K562 (cell line): ENCODE measurements around the gene GMDS. TPM values are rescaled to one million over a fixed set of nuclear protein-coding genes. Genes with fewer than 3 reads are reported as not detected.

Experiments used
- ATAC-seq: fragments of 200-7000 bp; cut with Tn5 transposase; 3 replicates; pipeline ENCODE4 v1.9.1; 2020; ENCODE audit warnings: moderate library complexity
- BruUV-seq: library from RNA; stranded (reverse); fragments of 400-500 nt; replicated peaks from 2 replicates; lab custom pipeline; 2021; lab: Mats Ljungman, UMichigan
- CTCF ChIA-PET: fragments of 300-600 bp; formaldehyde crosslinking; extraction: SDS; loops from one replicate; lab custom pipeline; 2021; ENCODE audit warnings: low intra/inter-chr PET ratio; lab: Yijun Ruan, JAX
- POLR2A ChIA-PET: fragments of 300-600, 350-650 bp; sonication (Branson Sonifier 250); formaldehyde crosslinking; extraction: SDS; loops from one replicate; lab custom pipeline; 2021; ENCODE audit warnings: antibody characterized with exemption, inconsistent platforms; lab: Yijun Ruan, JAX
- DNase-seq, 4 experiments: peaks; one replicate each; pipeline versions ENCODE4 v3.0.0 to v3.0.0-alpha.2; 2011 to 2018; ENCODE audit warnings: low spot score in 3 of 4, mixed read lengths in 3 of 4; ENCODE audit errors: extremely low read depth in 1 of 4
- FAIRE-seq: peaks from 2 replicates; lab custom pipeline; 2011; peaks lifted over from hg19 to GRCh38; lab: Jason Lieb, UNC
- H2AFZ ChIP-seq: 2 replicates; pipeline ENCODE4 v1.6.0; 2011; ENCODE audit warnings: low read depth, low read length, control low read depth, inconsistent platforms
- H3K27ac ChIP-seq: fragments of 200-600 bp; 3 replicates; pipeline ENCODE4 v1.8.0; 2011; ENCODE audit warnings: low read depth, mild to moderate bottlenecking, control low read depth, inconsistent platforms, low read length, moderate library complexity, mixed read lengths; ENCODE audit errors: extremely low read depth
- H3K27me3 ChIP-seq, 2 experiments: fragments of 300-600 bp in 1 of 2; 2 replicates in 1 of 2; 3 replicates in 1 of 2; pipeline versions ENCODE4 v1.6.0 to v1.8.0; 2011; ENCODE audit warnings: inconsistent platforms in 2 of 2, low read length in 2 of 2, mild to moderate bottlenecking in 1 of 2, mixed read lengths in 1 of 2, moderate library complexity in 1 of 2; ENCODE audit not compliant: control insufficient read depth in 2 of 2, insufficient read depth in 2 of 2
- H3K36me3 ChIP-seq: fragments of 300-600 bp; 3 replicates; pipeline ENCODE4 v1.8.0; 2011; ENCODE audit warnings: mild to moderate bottlenecking, low read length, inconsistent platforms; ENCODE audit not compliant: control insufficient read depth, insufficient read depth
- H3K4me1 ChIP-seq, 2 experiments: fragments of 200-600 bp in 1 of 2; replicated peaks in 1 of 2; 2 replicates in 1 of 2; 3 replicates in 1 of 2; pipeline versions ENCODE4 v1.5.1 to v1.8.0; 2011; ENCODE audit warnings: inconsistent platforms in 2 of 2, low read length in 2 of 2, mild to moderate bottlenecking in 1 of 2, mixed read lengths in 1 of 2, moderate library complexity in 1 of 2; ENCODE audit not compliant: control insufficient read depth in 2 of 2, insufficient read depth in 2 of 2
- H3K4me2 ChIP-seq: 2 replicates; pipeline ENCODE4 v1.6.1; 2011; ENCODE audit warnings: low read length, control low read depth, inconsistent platforms, mixed read lengths; ENCODE audit not compliant: insufficient read depth
- H3K4me3 ChIP-seq: fragments of 200-600 bp; sonication (generic), shearing (Covaris generic); 2 replicates; pipeline ENCODE4 v1.5.1; 2016; ENCODE audit warnings: control low read depth, inconsistent platforms
- H3K79me2 ChIP-seq: fragments of 200-600 bp; 3 replicates; pipeline ENCODE4 v1.8.0; 2011; ENCODE audit warnings: low read length, inconsistent platforms; ENCODE audit not compliant: control insufficient read depth, insufficient read depth
- H3K9ac ChIP-seq, 2 experiments: 2 replicates each; pipeline versions ENCODE4 v1.6.0 to v1.6.1; 2011; ENCODE audit warnings: low read depth in 2 of 2, low read length in 2 of 2, control low read depth in 1 of 2, inconsistent platforms in 1 of 2, mild to moderate bottlenecking in 1 of 2, mixed read lengths in 1 of 2; ENCODE audit not compliant: insufficient read depth in 1 of 2
- H3K9me1 ChIP-seq: one replicate; pipeline ENCODE4 v1.6.0; 2011; ENCODE audit warnings: inconsistent platforms, mild to moderate bottlenecking, low read length, moderate library complexity; ENCODE audit not compliant: control insufficient read depth, insufficient read depth
- H3K9me3 ChIP-seq: replicated peaks from 2 replicates; pipeline ENCODE4 v1.5.1; 2011; ENCODE audit warnings: low read depth, low read length, inconsistent platforms; ENCODE audit not compliant: control insufficient read depth, insufficient read depth
- H4K20me1 ChIP-seq: replicated peaks from 2 replicates; pipeline ENCODE4 v1.6.1; 2011; ENCODE audit warnings: low read length, inconsistent platforms, mixed read lengths; ENCODE audit not compliant: control insufficient read depth, insufficient read depth
- ARHGAP35 ChIP-seq: fragments of 450-650 bp; IDR thresholded peaks from 2 replicates; pipeline ENCODE4 v1.6.1; 2018; ENCODE audit not compliant: partially characterized antibody
- CCAR2 ChIP-seq: fragments of 200-400 bp; formaldehyde crosslinking; IDR thresholded peaks from 2 replicates; pipeline ENCODE4 v1.6.1; 2017; ENCODE audit warnings: mild to moderate bottlenecking, low read depth, low read length
- CREBBP ChIP-seq: IDR thresholded peaks from one replicate; pipeline ENCODE4 v1.6.1; 2012; ENCODE audit warnings: low read depth, mild to moderate bottlenecking, control low read depth, inconsistent platforms, low read length
- DNMT1 ChIP-seq: fragments of 450-650 bp; IDR thresholded peaks from 2 replicates; pipeline ENCODE4 v1.6.1; 2016; ENCODE audit warnings: antibody characterized with exemption, mild to moderate bottlenecking
- HDAC6 ChIP-seq: IDR thresholded peaks from 2 replicates; pipeline ENCODE4 v1.6.1; 2012; ENCODE audit warnings: low read depth, mild to moderate bottlenecking, control low read depth, inconsistent platforms, low read length, moderate library complexity
- HSF4 ChIP-seq: fragments of 250-450 bp; sonication (Bioruptor Pico); IDR thresholded peaks from 2 replicates; pipeline ENCODE4 v2.1.2; 2022; ENCODE audit warnings: mild to moderate bottlenecking, moderate library complexity, borderline replicate concordance
- ILF3 ChIP-seq: fragments of 450-650 bp; IDR thresholded peaks from 2 replicates; pipeline ENCODE4 v1.6.1; 2018; ENCODE audit warnings: antibody characterized with exemption, mild to moderate bottlenecking, moderate library complexity, borderline replicate concordance
- LARP7 ChIP-seq: fragments of 450-650 bp; IDR thresholded peaks from 2 replicates; pipeline ENCODE4 v1.6.1; 2016
- MAFK ChIP-seq: IDR thresholded peaks from 2 replicates; pipeline ENCODE4 v1.6.1; 2011; ENCODE audit warnings: low read length, improper control_type of control experiment
- SIN3B ChIP-seq: fragments of 450-650 bp; IDR thresholded peaks from 2 replicates; pipeline ENCODE4 v1.6.1; 2017; ENCODE audit warnings: low read depth, mild to moderate bottlenecking, moderate library complexity
- ZBTB7A ChIP-seq: IDR thresholded peaks from 2 replicates; pipeline ENCODE4 v1.6.1; 2011; ENCODE audit warnings: low read depth, mild to moderate bottlenecking, low read length, moderate library complexity, borderline replicate concordance; ENCODE audit not compliant: control insufficient read depth
- ZKSCAN1 ChIP-seq: fragments of 150-350 bp; IDR thresholded peaks from 2 replicates; pipeline ENCODE4 v1.6.1; 2016; ENCODE audit warnings: low read depth, low read length
- ZNF511 ChIP-seq: sonication (generic); formaldehyde crosslinking; IDR thresholded peaks from 2 replicates; pipeline ENCODE4 v1.8.0; 2022; ENCODE audit warnings: mild to moderate bottlenecking, missing genetic modification reagents
- ZNF592 ChIP-seq: fragments of 450-650 bp; IDR thresholded peaks from 2 replicates; pipeline ENCODE4 v1.6.1; 2017; ENCODE audit warnings: antibody characterized with exemption, mild to moderate bottlenecking
- WGBS: fragments of 100-300 bp; shearing (Covaris generic); methylation state at CpG from one replicate; pipeline ENCODE4 v1.1.6; 2016; ENCODE audit warnings: low coverage, mixed read lengths; ENCODE audit not compliant: insufficient coverage; ENCODE audit errors: missing lambda C conversion rate; 5-methylcytosine and 5-hydroxymethylcytosine counted together
- in situ Hi-C: fragments of 300-500 bp; cut with MboI; formaldehyde crosslinking; loops from 4 replicates; pipeline ENCODE4 v1.15.0; 2018; ENCODE audit warnings: inconsistent platforms, mixed read lengths
- intact Hi-C: fragments of 100-400 bp; cut with micrococcal nuclease; formaldehyde crosslinking; loops from 2 replicates; pipeline ENCODE4 v1.14.2; 2022
- polyA plus RNA-seq, 8 experiments: library from polyadenylated mRNA; depleted of rRNA in 4 of 8; stranded (reverse) in 5 of 8; unstranded in 3 of 8; fragments of >200 nt; fragmentation: Nextera tagmentation in 2 of 8; fragmentation: Illumina TruSeq in 1 of 8; extraction: Ambion mirVana in 2 of 8; extraction: Trizol in 1 of 8; gene quantifications; 2 replicates each; pipeline versions ENCODE4 v1.2.1 to v1.2.3, GENCODE V29; 2011 to 2014; ENCODE audit warnings: inconsistent platforms in 1 of 8, missing spikeins in 1 of 8
- total RNA-seq, 7 experiments: library from RNA; depleted of rRNA in 6 of 7; stranded (reverse); fragments of >200 nt in 6 of 7; fragmentation: Illumina TruSeq in 2 of 7; extraction: Trizol in 2 of 7; gene quantifications; 2 replicates each; pipeline versions ENCODE4 v1.2.1 to v1.2.3, GENCODE V29; 2011 to 2021; ENCODE audit warnings: low replicate concordance in 1 of 7
- TF ChIP-seq, protein P1 (sequence below): sonication (generic); formaldehyde crosslinking; IDR thresholded peaks from 2 replicates; pipeline ENCODE4 v1.8.1; 2023; ENCODE audit warnings: mild to moderate bottlenecking, missing genetic modification reagents, moderate library complexity

The GMDS gene
- total and polyA plus RNA-seq, 9 of the 15 experiments (the other 6 are each of a cell fraction or from before 2014, with no cell fraction given), result 0.48 to 31.8 (median 13.4) TPM

- peaks cover 14% of the 10 kb centered on the region for H4K20me1 ChIP-seq
- POLR2A ChIA-PET, result no interaction called here
- no peak overlapping the region for H3K4me2 ChIP-seq
- no peak overlapping the region for H3K9ac ChIP-seq
- TF ChIP-seq ILF3 (no peak), DNMT1 (no peak), CCAR2 (no peak), CREBBP (no peak), ZKSCAN1 (no peak), HDAC6 (no peak), ZNF592 (no peak), HSF4 (CRISPR knock-in tag) (no peak), LARP7 (no peak), SIN3B (no peak), ARHGAP35 (no peak), ZBTB7A (no peak), ZNF511 (CRISPR knock-in tag) (no peak), MAFK (no peak)
- TF ChIP-seq, protein P1, sequence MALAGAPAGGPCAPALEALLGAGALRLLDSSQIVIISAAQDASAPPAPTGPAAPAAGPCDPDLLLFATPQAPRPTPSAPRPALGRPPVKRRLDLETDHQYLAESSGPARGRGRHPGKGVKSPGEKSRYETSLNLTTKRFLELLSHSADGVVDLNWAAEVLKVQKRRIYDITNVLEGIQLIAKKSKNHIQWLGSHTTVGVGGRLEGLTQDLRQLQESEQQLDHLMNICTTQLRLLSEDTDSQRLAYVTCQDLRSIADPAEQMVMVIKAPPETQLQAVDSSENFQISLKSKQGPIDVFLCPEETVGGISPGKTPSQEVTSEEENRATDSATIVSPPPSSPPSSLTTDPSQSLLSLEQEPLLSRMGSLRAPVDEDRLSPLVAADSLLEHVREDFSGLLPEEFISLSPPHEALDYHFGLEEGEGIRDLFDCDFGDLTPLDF (CRISPR knock-in tag), result no peak
- H3K36me3 ChIP-seq, result no peaks in the 10 kb centered on the region
- intact Hi-C loops, result no loop called here
- peaks cover 0 to 5% of the 10 kb centered on the region in 2 experiments; a peak in 1 of 5 replicates for H3K4me1 ChIP-seq
- no peak for FAIRE-seq
- 72% methylated on average over 5 of the region's 5 CpGs for WGBS
- in situ Hi-C loops, result no loop called here
- no TSS peak for BruUV-seq
- H3K79me2 ChIP-seq, result no peaks in the 10 kb centered on the region
- no peak overlapping the region for H3K4me3 ChIP-seq
- peaks cover 3 to 14% of the 10 kb centered on the region in 2 experiments; a peak in 2 of 5 replicates for H3K27me3 ChIP-seq
- H3K9me1 ChIP-seq, result no peaks in the 10 kb centered on the region
- CTCF ChIA-PET, result no interaction called here
- no peak overlapping the region for H2AFZ ChIP-seq
- no peak for DNase-seq
- no peaks in the 10 kb centered on the region for H3K9me3 ChIP-seq
- H3K27ac ChIP-seq, result no peak overlapping the region
- ATAC-seq, result no peak
Observed at GRCh38 chr6:2193931-2194330, 51.5 kb downstream of the GMDS start.
